WTC11 (cell line): Measurements from ENCODE around the gene EOMES. TPM values are rescaled to one million over a fixed set of nuclear protein-coding genes. Genes with fewer than 3 reads are reported as not detected.

Experiments
- ATAC-seq: fragments of 200-7000 bp; cut with Tn5 transposase; 2 replicates; pipeline ENCODE4 v1.10.0; 2021; ENCODE audit warnings: mild to moderate bottlenecking, moderate library complexity
- CTCF ChIA-PET: fragments of 300-600 bp; sonication (Branson Sonifier 250); formaldehyde crosslinking; loops from one replicate; lab custom pipeline; 2021; ENCODE audit warnings: antibody characterized with exemption; lab: Charles Lee
- POLR2A ChIA-PET: fragments of 350-600 bp; sonication (Branson Sonifier 250); formaldehyde crosslinking; loops from one replicate; lab custom pipeline; 2021; ENCODE audit warnings: antibody characterized with exemption; lab: Charles Lee
- DNase-seq: peaks from one replicate; pipeline ENCODE4 v3.0.0; 2021; ENCODE audit warnings: low spot score
- H3K27ac Mint-ChIP-seq: 2 replicates; pipeline ENCODE4 v1.8.0; 2021; ENCODE audit warnings: mixed read lengths
- H3K27me3 Mint-ChIP-seq: 2 replicates; pipeline ENCODE4 v1.8.0; 2021; ENCODE audit warnings: low read depth, mild to moderate bottlenecking, moderate library complexity, mixed read lengths
- H3K36me3 Mint-ChIP-seq: 2 replicates; pipeline ENCODE4 v1.8.0; 2021; ENCODE audit warnings: mixed read lengths
- H3K4me1 Mint-ChIP-seq: 2 replicates; pipeline ENCODE4 v1.8.0; 2022; ENCODE audit warnings: mixed read lengths
- H3K4me3 Mint-ChIP-seq: 2 replicates; pipeline ENCODE4 v1.8.0; 2021; ENCODE audit warnings: mild to moderate bottlenecking, moderate library complexity, mixed read lengths
- H3K9me3 Mint-ChIP-seq: 2 replicates; pipeline ENCODE4 v1.8.0; 2021; ENCODE audit warnings: mixed read lengths
- CREM ChIP-seq: sonication (generic); formaldehyde crosslinking; IDR thresholded peaks from 2 replicates; pipeline ENCODE4 v1.8.1; 2022; ENCODE audit warnings: mild to moderate bottlenecking, missing genetic modification reagents, moderate library complexity
- E2F4 ChIP-seq: sonication (generic); formaldehyde crosslinking; IDR thresholded peaks from 2 replicates; pipeline ENCODE4 v1.8.1; 2022; ENCODE audit warnings: low read depth, mild to moderate bottlenecking, moderate library complexity, missing genetic modification reagents, borderline replicate concordance
- E2F5 ChIP-seq: sonication (generic); formaldehyde crosslinking; IDR thresholded peaks from 2 replicates; pipeline ENCODE4 v1.8.1; 2022; ENCODE audit warnings: mild to moderate bottlenecking, moderate library complexity, missing genetic modification reagents
- ELF4 ChIP-seq: sonication (generic); formaldehyde crosslinking; IDR thresholded peaks from 2 replicates; pipeline ENCODE4 v1.8.1; 2022; ENCODE audit warnings: low read depth, mild to moderate bottlenecking, moderate library complexity, missing genetic modification reagents
- EMX1 ChIP-seq: fragments of 250-450 bp; sonication (Bioruptor Pico); IDR thresholded peaks from 2 replicates; pipeline ENCODE4 v1.8.0; 2021; ENCODE audit warnings: mild to moderate bottlenecking
- GRHL2 ChIP-seq: fragments of 250-450 bp; sonication (Bioruptor Pico); IDR thresholded peaks from 2 replicates; pipeline ENCODE4 v1.8.0; 2022; ENCODE audit warnings: mild to moderate bottlenecking, moderate library complexity; ENCODE audit not compliant: insufficient replicate concordance, severe bottlenecking
- MAX ChIP-seq: sonication (generic); formaldehyde crosslinking; IDR thresholded peaks from 2 replicates; pipeline ENCODE4 v1.8.0; 2022; ENCODE audit warnings: mild to moderate bottlenecking, missing genetic modification reagents
- MLX ChIP-seq: sonication (generic); formaldehyde crosslinking; IDR thresholded peaks from 2 replicates; pipeline ENCODE4 v1.8.1; 2023; ENCODE audit warnings: mild to moderate bottlenecking, missing genetic modification reagents, moderate library complexity
- MXD4 ChIP-seq: fragments of 250-450 bp; sonication (Bioruptor Pico); IDR thresholded peaks from 2 replicates; pipeline ENCODE4 v1.8.0; 2021; ENCODE audit warnings: mild to moderate bottlenecking, moderate library complexity, borderline replicate concordance
- NFYB ChIP-seq: sonication (generic); formaldehyde crosslinking; conservative IDR thresholded peaks from 2 replicates; pipeline ENCODE4 v1.8.0; 2022; ENCODE audit warnings: low read depth, missing genetic modification reagents
- OVOL2 ChIP-seq: fragments of 250-450 bp; sonication (Bioruptor Pico); IDR thresholded peaks from 2 replicates; pipeline ENCODE4 v1.9.0; 2021; ENCODE audit warnings: mild to moderate bottlenecking, borderline replicate concordance
- SP1 ChIP-seq: sonication (generic); formaldehyde crosslinking; conservative IDR thresholded peaks from 2 replicates; pipeline ENCODE4 v1.8.1; 2022; ENCODE audit warnings: missing genetic modification reagents
- STAT6 ChIP-seq: sonication (generic); formaldehyde crosslinking; conservative IDR thresholded peaks from 2 replicates; pipeline ENCODE4 v1.8.1; 2023; ENCODE audit warnings: mild to moderate bottlenecking, low read depth, missing genetic modification reagents, moderate library complexity
- TEAD1 ChIP-seq: sonication (generic); formaldehyde crosslinking; IDR thresholded peaks from 2 replicates; pipeline ENCODE4 v1.8.0; 2022; ENCODE audit warnings: mild to moderate bottlenecking, missing genetic modification reagents
- USF1 ChIP-seq: sonication (generic); formaldehyde crosslinking; IDR thresholded peaks from 2 replicates; pipeline ENCODE4 v1.8.0; 2022; ENCODE audit warnings: mild to moderate bottlenecking, missing genetic modification reagents
- ZNF121 ChIP-seq: sonication (generic); formaldehyde crosslinking; IDR thresholded peaks from 2 replicates; pipeline ENCODE4 v1.8.0; 2023; ENCODE audit warnings: missing genetic modification reagents
- ZNF219 ChIP-seq: sonication (generic); formaldehyde crosslinking; IDR thresholded peaks from 2 replicates; pipeline ENCODE4 v1.8.0; 2023; ENCODE audit warnings: missing genetic modification reagents, mild to moderate bottlenecking, borderline replicate concordance
- ZNF416 ChIP-seq: fragments of 250-450 bp; sonication (Bioruptor Pico); IDR thresholded peaks from 2 replicates; pipeline ENCODE4 v1.9.0; 2021; ENCODE audit warnings: mild to moderate bottlenecking, inconsistent platforms
- ZNF423 ChIP-seq: fragments of 250-450 bp; sonication (Bioruptor Pico); IDR thresholded peaks from 2 replicates; pipeline ENCODE4 v2.1.2; 2022; ENCODE audit warnings: mild to moderate bottlenecking, moderate library complexity
- ZNF532 ChIP-seq: fragments of 250-450 bp; sonication (Bioruptor Pico); IDR thresholded peaks from 2 replicates; pipeline ENCODE4 v1.9.0; 2021; ENCODE audit warnings: mild to moderate bottlenecking, borderline replicate concordance
- total RNA-seq: library from RNA; stranded (reverse); gene quantifications from 3 replicates; pipeline ENCODE4 v1.2.3, GENCODE V29; 2021

EOMES gene
- total RNA-seq, 1 experiment from 2014 or later, result 1.4 TPM

GRCh38 chr3:27677565-27677964, 44.6 kb downstream of the EOMES start (continued):
- no peak for TF ChIP-seq E2F4
- no peak for TF ChIP-seq STAT6
- TF ChIP-seq USF1 (CRISPR knock-in tag), result no peak
- no peak for TF ChIP-seq MLX (CRISPR knock-in tag)
- TF ChIP-seq ELF4 (CRISPR knock-in tag), result no peak
- TF ChIP-seq GRHL2 (CRISPR knock-in tag), result no peak
- no peak for TF ChIP-seq SP1
- TF ChIP-seq OVOL2 (CRISPR knock-in tag), result no peak
- TF ChIP-seq ZNF219 (CRISPR knock-in tag), result no peak

- POLR2A ChIA-PET, result interaction anchor here (0.5 kb wide), 1 partner anchor 245 kb away, joined by 3 read pairs; no protein-coding TSS in a partner anchor
- H3K27me3 Mint-ChIP-seq, result no peaks in the 10 kb centered on the region
- CTCF ChIA-PET, result no interaction called here
- no peaks in the 10 kb centered on the region for H3K36me3 Mint-ChIP-seq
- H3K4me3 Mint-ChIP-seq, result no peak overlapping the region
- no peak for ATAC-seq
- DNase-seq, result no peak
- H3K4me1 Mint-ChIP-seq, result peaks cover 29% of the 10 kb centered on the region
- H3K9me3 Mint-ChIP-seq, result no peaks in the 10 kb centered on the region
- H3K27ac Mint-ChIP-seq, result no peak overlapping the region
- TF ChIP-seq ZNF532 (no peak), CREM (CRISPR knock-in tag) (no peak), NFYB (CRISPR knock-in tag) (no peak), ZNF121 (CRISPR knock-in tag) (no peak), ZNF423 (CRISPR knock-in tag) (no peak), MAX (CRISPR knock-in tag) (no peak), USF1 (CRISPR knock-in tag) (no peak), E2F5 (no peak), EMX1 (CRISPR knock-in tag) (no peak), GRHL2 (CRISPR knock-in tag) (no peak), MXD4 (CRISPR knock-in tag) (no peak), ZNF219 (CRISPR knock-in tag) (no peak), ZNF416 (CRISPR knock-in tag) (no peak), TEAD1 (CRISPR knock-in tag) (no peak)
Measured at GRCh38 chr3:27675287-27675686, 46.8 kb downstream of the EOMES start.
